Muscle of arm (tissue), 14 donors: Measurements from ENCODE around the gene RAB33B. TPM values are rescaled to one million over a fixed set of nuclear protein-coding genes. Genes with fewer than 3 reads are reported as not detected.
"Not testable (repeated sequence)": the region's sequence is repeated elsewhere in the genome, so short reads cannot be mapped to it uniquely, and the experiment has no call there.

Experiments
- DNase-seq: peaks from one replicate; pipeline ENCODE4 v3.0.0-alpha.2; 2013
- long read RNA-seq, 11 donors: transcript quantifications; one replicate each; lab custom pipeline, GENCODE V29; 2026
- polyA plus RNA-seq, 12 donors: library from polyadenylated mRNA; unstranded; fragments of 120-200 nt; gene quantifications; one replicate each; pipeline ENCODE4 v1.2.1, GENCODE V29; 2013; ENCODE audit not compliant: insufficient read length in 12 of 12

The RAB33B gene
- 10 to 100 TPM in 7 of 12 donors, 1 to 10 TPM in 4, not detected in 1; 6.7 to 13.8 (median 10.3) TPM for polyA plus RNA-seq
- long read RNA-seq, donor 1, full-length matches to known transcripts, result 11 of 11 reads
- long read RNA-seq, donor 1, partial matches to known transcripts, result 0 of 11 reads
- long read RNA-seq, donor 1, other reads (novel, unspliced or antisense), result 0 of 11 reads
- long read RNA-seq, donor 2, full-length matches to known transcripts, result 3 of 3 reads
- long read RNA-seq, donor 2, partial matches to known transcripts, result 0 of 3 reads
- long read RNA-seq, donor 2, other reads (novel, unspliced or antisense), result 0 of 3 reads
- long read RNA-seq, donor 3, full-length matches to known transcripts, result 3 of 3 reads
- long read RNA-seq, donor 3, partial matches to known transcripts, result 0 of 3 reads
- long read RNA-seq, donor 3, other reads (novel, unspliced or antisense), result 0 of 3 reads
- long read RNA-seq, donor 4, full-length matches to known transcripts, result 1 of 1 reads
- long read RNA-seq, donor 4, partial matches to known transcripts, result 0 of 1 reads
- long read RNA-seq, donor 4, other reads (novel, unspliced or antisense), result 0 of 1 reads
- long read RNA-seq, donor 5, full-length matches to known transcripts, result 7 of 7 reads
- long read RNA-seq, donor 5, partial matches to known transcripts, result 0 of 7 reads
- long read RNA-seq, donor 5, other reads (novel, unspliced or antisense), result 0 of 7 reads
- long read RNA-seq, donor 6, full-length matches to known transcripts, result 1 of 1 reads
- long read RNA-seq, donor 6, partial matches to known transcripts, result 0 of 1 reads
- long read RNA-seq, donor 6, other reads (novel, unspliced or antisense), result 0 of 1 reads
- long read RNA-seq, donor 7, full-length matches to known transcripts, result 1 of 1 reads
- long read RNA-seq, donor 7, partial matches to known transcripts, result 0 of 1 reads
- long read RNA-seq, donor 7, other reads (novel, unspliced or antisense), result 0 of 1 reads
- long read RNA-seq, donor 8, full-length matches to known transcripts, result 4 of 37 reads
- long read RNA-seq, donor 8, partial matches to known transcripts, result 11 of 37 reads
- long read RNA-seq, donor 8, other reads (novel, unspliced or antisense), result 22 of 37 reads
- long read RNA-seq, donor 9, full-length matches to known transcripts, result 7 of 7 reads
- long read RNA-seq, donor 9, partial matches to known transcripts, result 0 of 7 reads
- long read RNA-seq, donor 9, other reads (novel, unspliced or antisense), result 0 of 7 reads
- long read RNA-seq, donor 10, full-length matches to known transcripts, result 4 of 4 reads
- long read RNA-seq, donor 10, partial matches to known transcripts, result 0 of 4 reads
- long read RNA-seq, donor 10, other reads (novel, unspliced or antisense), result 0 of 4 reads
- long read RNA-seq, donor 11, full-length matches to known transcripts, result 4 of 4 reads
- long read RNA-seq, donor 11, partial matches to known transcripts, result 0 of 4 reads
- long read RNA-seq, donor 11, other reads (novel, unspliced or antisense), result 0 of 4 reads

DNA sequence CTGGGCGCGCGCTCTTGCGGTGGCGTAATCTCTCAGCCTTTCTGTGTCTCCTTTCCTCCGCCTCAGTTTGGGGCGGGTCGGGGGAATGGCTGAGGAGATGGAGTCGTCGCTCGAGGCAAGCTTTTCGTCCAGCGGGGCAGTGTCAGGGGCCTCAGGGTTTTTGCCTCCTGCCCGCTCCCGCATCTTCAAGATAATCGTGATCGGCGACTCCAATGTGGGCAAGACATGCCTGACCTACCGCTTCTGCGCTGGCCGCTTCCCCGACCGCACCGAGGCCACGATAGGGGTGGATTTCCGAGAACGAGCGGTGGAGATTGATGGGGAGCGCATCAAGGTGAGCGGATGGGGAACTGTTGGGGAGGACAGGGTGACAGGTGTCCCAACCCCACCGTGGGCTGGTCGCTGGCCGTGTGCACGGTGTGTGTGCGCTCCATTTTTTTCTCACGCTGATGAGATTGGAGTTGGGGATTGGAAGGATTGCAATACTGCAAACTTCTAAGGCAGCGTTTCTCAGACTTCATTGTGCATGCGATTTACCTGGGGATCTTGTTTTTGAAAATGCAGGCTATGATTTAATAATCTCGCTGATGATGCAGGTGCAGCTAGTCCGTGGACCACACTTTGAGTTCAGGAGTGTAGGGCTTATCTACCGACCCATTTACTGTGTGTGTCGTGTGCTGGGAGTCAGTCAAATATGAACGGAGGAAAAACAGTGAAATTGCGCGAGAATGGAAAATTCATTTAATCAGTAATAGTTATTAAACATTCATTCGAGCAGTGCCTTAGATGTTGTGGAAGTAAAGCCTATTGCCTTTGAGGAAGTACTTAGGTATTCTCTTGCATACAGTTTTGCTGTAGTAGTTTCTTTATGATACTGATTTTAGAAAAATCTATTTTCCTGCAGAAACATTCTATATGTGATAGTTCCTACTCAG is at the start of gene RAB33B:
TSS of gene RAB33B (plus strand) at position 11 of the 935 bp plus-strand sequence. CDS start at position 86, 75 bp downstream.
- DNase-seq, result peak; percentile 93

DNA sequence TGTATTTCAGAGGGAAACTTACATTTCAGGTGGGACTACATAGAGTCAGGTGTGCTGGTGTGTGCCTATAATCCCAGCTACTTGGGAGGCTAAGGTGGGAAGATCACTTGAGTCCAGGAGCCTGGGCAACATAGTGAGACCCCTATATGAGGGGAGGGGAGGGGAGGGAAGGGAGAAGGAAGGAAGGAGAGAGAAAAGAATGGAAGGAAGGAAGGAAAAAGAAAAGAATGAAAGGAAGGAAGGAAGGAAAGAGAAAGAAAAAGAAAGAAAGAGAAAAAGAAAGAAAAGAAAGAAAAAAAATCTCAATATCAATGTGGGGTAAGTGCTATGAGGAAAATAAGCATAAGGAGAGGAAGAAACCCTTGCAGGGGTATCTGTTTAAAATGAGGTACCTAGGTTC is 43.6 kb upstream of the RAB33B start:
- no peak for DNase-seq

DNA sequence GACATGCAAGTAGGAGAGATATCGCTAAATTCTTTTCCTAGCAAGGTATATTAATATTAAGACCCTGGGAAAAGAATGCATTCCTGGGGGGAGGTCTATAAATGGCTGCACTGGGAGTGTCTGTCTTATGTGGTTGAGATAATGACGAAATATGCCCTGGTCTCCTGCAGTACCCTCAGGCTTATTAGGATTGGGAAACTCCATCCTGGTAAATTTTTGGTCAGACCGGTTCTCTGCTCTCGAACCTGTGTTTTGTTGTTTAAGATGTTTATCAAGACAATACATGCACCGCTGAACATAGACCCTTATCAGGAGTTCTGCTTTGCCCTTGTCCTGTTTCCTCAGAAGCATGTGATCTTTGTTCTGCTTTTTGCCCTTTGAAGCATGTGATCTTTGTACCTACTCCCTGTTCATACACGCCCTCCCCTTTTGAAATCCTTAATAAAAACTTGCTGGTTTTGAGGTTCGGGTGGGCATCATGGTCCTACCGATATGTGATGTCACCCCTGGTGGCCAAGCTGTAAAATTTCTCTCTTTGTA is 39.2 kb upstream of the RAB33B start:
- not testable (repeated sequence) for DNase-seq

DNA sequence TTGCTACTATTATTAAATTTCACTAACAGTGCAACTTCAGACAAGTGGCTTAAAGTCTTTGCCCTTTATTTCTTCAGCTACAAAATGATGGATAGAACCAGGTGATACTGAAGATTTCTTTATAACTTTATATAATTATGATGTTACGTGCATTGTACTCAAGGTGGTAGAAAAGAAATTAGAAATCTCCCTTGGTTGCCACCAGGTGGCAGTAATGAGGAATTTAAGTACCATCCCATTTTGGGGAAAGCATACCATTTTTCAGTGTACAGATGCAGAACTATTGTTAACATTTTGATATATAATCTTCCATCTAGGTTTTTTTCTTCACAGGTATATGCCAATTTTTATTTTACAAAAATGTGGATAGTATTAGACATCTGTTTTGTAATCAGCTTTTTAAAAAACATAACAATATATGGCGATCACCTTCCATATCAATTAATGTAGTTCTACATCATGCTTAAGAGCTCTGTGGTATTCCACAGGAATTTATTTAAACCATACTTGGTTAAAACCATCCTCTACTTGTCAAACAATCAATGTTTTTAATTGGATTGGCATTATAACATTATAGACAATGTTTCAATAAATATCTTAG is 37.7 kb upstream of the RAB33B start:
- peak; percentile 35 for DNase-seq

DNA sequence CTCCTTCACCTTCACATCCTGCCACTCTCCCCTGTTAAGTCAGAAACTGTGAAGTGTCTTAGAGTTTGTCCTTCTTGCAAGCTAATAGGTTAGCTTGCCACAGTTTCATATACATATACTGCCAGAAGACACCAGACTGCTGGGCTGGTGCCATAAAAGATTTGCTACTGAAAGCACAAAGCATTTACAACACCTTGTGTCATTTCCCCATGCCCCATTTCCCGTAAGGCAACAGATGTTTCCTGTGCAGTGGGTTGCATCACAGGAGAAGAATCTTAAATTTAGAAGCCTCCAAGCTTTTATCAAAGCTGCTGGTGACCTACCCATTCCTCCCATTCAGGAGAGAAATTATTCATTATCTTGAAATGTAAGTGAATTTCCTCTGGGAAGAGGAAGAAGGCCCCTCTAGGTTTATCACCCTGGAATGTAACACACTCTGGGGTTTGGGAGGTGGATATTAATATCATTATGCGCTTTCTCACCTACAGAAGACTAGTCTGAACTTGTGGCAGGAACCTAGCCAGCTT is 34.5 kb upstream of the RAB33B start:
- DNase-seq, result peak; percentile 34

DNA sequence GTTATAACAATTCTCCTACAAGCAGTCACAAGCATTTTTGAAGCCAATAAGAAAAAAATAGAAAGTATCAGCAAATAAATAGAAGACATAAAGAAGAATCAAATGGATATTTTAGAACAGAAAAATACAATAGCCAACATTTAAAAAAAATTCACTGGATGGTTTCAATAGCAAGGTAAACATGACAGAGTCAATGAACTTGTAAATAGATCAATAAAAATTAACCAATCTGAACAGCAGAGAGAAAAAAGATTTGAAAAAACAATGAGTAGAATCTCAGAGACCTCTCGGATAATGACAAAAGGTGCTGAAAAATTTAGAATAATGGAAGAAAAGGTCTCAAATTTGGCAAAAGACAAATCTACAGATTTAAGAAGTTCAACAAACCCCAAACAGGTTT is 33.3 kb upstream of the RAB33B start:
- DNase-seq, result no peak

DNA sequence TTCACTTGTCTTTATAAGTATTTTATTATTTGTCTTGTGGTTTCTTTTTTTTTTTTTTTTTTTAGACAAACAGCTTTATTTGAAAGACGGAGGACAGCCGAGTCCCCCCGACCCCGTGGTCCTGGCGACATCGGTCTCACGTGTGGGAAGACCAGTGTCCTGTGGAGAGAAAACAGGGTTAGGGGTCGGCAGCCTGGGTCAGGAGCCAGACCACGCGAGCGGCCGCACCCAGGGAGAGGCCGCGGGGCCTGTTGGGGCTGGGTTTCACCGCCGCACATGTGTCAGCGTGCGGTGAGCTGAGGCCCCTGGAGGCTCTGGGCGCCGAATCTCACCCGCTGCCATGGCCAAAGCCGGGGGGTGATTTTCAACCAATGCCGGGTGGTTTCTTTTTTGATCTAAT is 17.8 kb upstream of the RAB33B start:
- DNase-seq, result no peak

DNA sequence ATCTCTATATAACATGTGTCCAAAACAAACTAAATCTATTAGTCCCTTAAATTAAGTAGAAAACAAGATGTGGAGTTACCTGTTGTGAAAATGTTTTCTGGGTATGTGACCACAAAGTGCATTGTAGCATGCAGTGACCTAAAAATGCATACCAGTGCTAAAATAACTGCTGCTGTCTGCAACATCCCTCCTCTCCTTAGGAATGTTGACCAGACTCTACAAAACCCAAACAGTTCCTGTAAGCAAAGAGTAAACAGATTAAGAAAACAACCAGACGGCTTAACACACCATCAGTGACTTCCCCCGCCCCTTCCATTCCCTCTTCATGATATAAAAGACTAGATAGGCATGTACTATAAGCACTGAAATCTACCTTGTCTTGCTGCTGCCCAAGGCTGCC is 15.8 kb upstream of the RAB33B start:
- DNase-seq, result no peak

DNA sequence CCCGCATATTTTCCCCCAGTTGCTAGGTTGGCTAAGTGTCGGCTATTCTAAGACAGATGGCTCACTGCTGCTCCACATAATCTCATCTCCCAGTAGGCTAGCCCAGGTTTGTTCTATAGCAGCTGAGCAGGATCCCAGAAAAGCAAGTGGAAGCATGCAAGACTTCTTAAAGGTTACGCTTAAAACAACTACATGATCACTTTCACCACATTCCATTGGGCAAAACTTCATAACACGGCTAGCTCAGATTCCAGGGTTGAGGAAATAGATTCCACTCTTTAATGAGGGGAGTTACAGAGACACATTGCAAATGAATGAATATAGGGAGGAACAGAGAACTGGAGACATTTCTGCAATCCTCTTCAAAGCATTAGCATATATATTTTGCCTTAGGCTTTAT is 12.9 kb upstream of the RAB33B start:
- no peak for DNase-seq

DNA sequence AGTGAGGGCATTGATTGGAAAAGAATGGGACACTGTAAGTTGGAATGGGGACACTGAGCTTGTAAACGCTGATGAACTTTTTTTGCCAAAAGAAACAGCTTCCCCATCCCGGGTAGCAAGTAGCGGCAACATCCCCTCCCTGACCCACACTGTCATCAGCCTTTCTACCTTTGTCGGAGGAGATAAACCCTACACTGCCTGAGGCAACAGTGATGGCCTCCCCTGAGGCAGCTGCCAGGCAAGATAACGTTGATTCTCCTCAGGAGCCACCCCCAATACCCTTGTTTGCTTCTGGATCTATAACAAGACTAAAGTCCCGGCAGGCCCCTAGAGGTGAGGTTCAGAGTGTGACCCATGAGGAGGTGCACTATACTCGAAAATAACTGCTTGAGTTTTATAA is 10.3 kb upstream of the RAB33B start:
- no peak for DNase-seq

DNA sequence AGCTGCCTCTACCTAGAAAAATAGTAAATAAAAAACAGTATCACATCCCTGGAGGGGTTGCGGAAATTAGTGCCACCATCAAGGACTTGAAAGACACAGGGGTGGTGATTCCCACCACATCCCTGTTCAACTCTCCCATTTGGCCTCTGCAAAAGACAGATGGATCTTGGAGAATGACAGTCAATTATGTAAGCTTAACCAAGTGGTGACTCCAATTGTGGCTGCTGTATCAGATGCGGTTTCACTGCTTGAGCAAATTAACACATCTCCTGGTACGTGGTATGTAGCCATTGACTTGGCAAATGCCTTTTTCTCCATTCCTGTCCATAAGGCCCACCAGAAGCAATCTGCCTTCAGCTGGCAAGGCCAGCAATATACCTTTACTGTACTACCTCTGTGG is 9.0 kb upstream of the RAB33B start:
- not testable (repeated sequence) for DNase-seq

DNA sequence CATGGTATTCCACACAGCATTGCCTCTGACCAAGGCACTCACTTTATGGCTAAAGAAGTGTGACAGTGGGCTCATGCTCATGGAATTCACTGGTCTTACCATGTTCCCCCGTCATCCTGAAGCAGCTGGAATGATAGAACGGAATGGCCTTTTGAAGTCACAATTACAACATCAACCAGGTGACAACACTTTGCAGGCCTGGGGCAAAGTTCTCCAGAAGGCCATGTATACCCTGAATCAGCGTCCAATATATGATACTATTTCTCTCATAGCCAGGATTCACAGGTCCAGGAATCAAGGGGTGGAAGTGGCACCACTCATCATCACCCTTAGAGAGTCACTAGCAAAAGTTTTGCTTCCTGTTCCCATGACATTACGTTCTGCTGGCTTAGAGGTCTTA is 6.8 kb upstream of the RAB33B start:
- not testable (repeated sequence) for DNase-seq

DNA sequence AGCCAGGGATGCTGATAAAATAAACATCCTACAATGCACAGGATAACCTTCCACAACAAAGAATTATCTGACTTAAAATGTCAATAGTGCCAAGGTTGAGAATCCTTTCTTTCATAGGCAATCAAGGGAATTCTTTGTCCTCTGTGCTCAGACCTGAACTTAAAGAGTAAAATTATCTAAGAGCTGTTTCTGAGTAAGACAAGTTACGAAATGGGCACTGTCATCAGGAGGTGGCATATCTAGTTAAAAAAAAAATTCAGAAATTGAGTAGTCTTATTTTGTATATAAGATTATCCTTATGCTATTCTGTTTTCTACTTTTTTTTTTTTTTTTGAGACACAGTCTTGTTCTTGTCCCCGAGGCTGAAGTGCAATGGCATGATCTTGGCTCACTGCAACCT is 3.3 kb upstream of the RAB33B start:
- no peak for DNase-seq

DNA sequence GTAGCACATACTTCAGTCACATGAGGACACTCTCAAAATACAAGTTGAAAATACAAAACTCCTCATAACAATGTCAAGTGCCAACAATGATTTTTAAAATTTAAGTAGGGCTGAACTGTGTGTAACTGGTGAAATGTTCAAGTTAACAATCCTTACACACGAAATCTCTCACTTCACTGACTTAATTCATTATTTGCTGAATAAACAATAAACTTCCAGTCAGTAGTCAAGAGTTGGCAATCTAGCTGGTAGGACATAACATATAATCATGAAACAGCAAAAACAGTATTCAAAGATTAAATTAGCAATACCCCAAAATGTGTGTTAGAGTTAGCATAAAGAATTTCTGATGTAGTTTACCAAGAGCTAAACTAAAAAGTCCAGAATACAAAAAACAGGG is 1.9 kb upstream of the RAB33B start:
- DNase-seq, result no peak

DNA sequence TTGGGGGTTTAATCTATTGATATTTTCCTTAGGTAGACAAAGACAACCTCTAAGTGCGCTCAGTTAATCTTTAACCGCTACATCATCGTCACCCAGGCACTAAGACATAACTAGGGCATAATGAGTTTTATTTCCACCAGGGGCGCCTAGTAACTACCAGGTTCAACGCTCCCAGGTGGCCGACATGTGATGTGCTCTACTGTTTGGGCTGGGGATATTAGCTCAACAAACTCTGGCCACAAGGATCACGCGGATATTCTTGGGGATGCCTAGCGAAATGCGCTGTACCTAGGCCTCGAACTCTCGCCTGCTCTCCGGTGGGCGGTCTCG is 915 bp upstream of the RAB33B start:
- DNase-seq, result no peak

DNA sequence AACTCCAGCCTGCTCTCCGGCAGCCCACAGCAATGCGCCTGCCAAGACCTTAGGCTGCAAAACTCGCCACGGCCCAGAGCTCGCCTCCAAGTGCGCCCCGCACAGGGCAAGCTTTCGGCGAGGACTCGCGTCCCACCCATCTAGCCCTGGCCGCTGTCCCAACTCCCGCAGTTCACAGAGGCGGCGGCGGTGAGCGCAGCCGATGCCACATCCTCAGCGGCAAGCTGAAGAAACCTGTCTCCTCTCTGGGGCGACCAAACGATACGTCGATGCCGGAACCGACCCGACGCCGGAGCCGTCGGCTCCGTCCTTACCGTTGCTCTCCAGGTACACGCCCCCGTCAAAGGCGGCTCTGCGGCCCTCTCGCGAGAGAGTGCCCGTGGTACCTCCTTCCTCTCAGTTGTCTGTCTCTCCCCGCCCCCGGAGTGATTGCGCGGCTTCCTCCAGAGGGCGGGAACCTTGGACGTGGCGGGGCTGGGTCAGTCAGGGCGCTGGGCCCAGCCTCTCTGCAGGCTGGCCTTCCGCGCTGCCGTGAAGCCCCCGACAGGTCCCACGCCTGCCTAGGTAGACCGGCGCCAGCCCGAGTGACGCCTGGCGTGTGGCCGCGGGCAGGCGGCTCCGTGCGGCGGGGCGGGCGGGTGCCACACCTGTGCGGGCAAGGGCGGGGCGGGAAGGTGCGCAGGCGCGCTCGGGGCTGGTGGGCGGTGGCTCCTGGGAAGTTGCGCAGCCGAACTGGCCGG is 380 bp upstream of the RAB33B start:
- DNase-seq, result peak; percentile 97

DNA sequence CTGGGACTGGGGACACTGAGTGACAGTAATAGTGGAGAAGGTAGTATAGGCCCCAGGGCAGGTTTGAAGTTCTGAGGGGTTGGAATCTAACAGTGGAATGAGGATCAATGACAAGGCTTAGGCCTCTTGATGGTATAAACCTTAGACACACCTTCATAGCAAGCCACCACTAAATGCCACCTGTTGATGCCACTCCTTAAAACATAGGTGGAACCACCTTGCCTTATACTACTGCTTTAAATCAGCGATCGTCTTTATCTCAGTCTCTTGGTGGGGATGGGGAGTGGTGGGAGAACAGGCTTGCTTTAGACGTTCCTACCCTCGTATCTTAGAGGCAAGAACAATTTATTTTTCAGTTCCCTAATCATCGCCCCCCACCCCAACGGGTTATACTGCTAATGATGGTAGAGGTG is 1.2 kb downstream of the RAB33B start:
- no peak for DNase-seq

DNA sequence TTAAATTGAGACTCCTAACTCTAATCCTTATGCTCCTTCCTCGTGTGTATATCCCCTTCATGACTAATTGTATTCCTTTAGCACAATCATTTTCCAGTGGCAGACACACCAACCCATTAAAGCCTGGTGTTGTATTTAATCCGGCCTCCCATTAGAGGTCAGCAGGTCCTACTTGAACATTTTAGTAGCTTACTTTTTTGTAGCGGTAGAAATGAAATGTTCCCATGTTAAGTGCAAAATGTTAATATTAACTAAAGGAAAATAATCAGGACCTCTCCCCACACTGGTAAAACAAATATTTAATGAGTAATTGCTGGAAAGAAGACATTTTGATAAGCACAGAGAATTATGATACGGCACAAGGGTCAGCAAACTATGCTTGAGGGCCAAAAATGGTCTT is 3.4 kb downstream of the RAB33B start:
- DNase-seq, result no peak

DNA sequence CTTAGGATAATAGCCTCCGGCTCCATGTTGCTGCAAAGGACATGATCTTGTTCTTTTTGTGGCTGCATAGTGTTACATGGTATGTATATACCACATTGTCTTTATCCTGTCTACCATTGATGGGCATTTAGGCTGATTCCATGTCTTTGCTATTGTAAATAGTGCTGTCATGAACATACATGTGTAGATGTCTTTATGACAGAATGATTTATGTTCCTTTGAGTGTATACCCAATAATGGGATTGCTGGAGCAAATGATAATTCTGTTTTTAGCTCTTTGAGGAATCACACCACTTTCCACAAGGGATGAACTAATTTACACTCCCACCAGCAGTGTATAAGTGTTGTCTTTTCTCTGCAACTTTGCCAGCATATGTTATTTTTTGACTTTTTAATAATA is 4.6 kb downstream of the RAB33B start:
- DNase-seq, result no peak
